CD4-positive, alpha-beta memory T cell (primary cell): ENCODE measurements around the gene MT4. TPM values are rescaled to one million over a fixed set of nuclear protein-coding genes. Genes with fewer than 3 reads are reported as not detected.

Experiments used
- CTCF ChIA-PET: fragments of 350-600 bp; sonication (Branson Sonifier 250); formaldehyde crosslinking; loops from one replicate; lab custom pipeline; 2021; ENCODE audit warnings: inconsistent platforms; ENCODE audit not compliant: partially characterized antibody; lab: Charles Lee
- POLR2A ChIA-PET: fragments of 350-600 bp; sonication (Branson Sonifier 250); formaldehyde crosslinking; loops from one replicate; lab custom pipeline; 2021; ENCODE audit not compliant: partially characterized antibody; lab: Charles Lee
- DNase-seq, 5 donors: peaks; one replicate each; pipeline versions ENCODE4 v3.0.0 to v3.0.0-alpha.2; 2020 to 2022; ENCODE audit warnings: mixed read lengths in 1 of 5
- H3K27ac ChIP-seq: one replicate; pipeline ENCODE4 v1.7.0; 2013; ENCODE audit warnings: low read depth, low read length
- H3K27me3 ChIP-seq: 2 replicates; pipeline ENCODE4 v1.7.0; 2013; ENCODE audit warnings: mild to moderate bottlenecking, low read length, moderate library complexity; ENCODE audit not compliant: insufficient read depth
- H3K36me3 ChIP-seq: 2 replicates; pipeline ENCODE4 v1.7.0; 2013; ENCODE audit warnings: mild to moderate bottlenecking, low read length, moderate library complexity; ENCODE audit not compliant: insufficient read depth
- H3K4me1 ChIP-seq: 2 replicates; pipeline ENCODE4 v1.7.0; 2013; ENCODE audit warnings: mild to moderate bottlenecking, low read length, moderate library complexity; ENCODE audit not compliant: insufficient read depth
- H3K4me3 ChIP-seq, 2 donors: one replicate each; pipeline ENCODE4 v1.7.0; 2013; ENCODE audit warnings: low read length in 2 of 2, mild to moderate bottlenecking in 1 of 2
- H3K9me3 ChIP-seq, 2 donors: one replicate each; pipeline ENCODE4 v1.7.0; 2013; ENCODE audit warnings: low read length in 2 of 2, control low read depth in 1 of 2; ENCODE audit not compliant: control insufficient read depth in 1 of 2
- H3K27ac Mint-ChIP-seq, 7 donors: one replicate each; pipeline ENCODE4 v1.8.0; 2020 to 2021; ENCODE audit warnings: mixed read lengths in 7 of 7, mild to moderate bottlenecking in 6 of 7, inconsistent platforms in 3 of 7, moderate library complexity in 3 of 7
- H3K27me3 Mint-ChIP-seq, 2 donors: one replicate each; pipeline ENCODE4 v1.8.0; 2020 to 2021; ENCODE audit warnings: mixed read lengths in 2 of 2
- H3K36me3 Mint-ChIP-seq, 2 donors: one replicate each; pipeline ENCODE4 v1.8.0; 2020 to 2021; ENCODE audit warnings: mixed read lengths in 2 of 2, inconsistent platforms in 1 of 2, mild to moderate bottlenecking in 1 of 2
- H3K4me1 Mint-ChIP-seq, 4 donors: one replicate each; pipeline ENCODE4 v1.8.0; 2020 to 2021; ENCODE audit warnings: mixed read lengths in 4 of 4, mild to moderate bottlenecking in 1 of 4
- H3K4me3 Mint-ChIP-seq, 8 donors: one replicate each; pipeline ENCODE4 v1.8.0; 2020 to 2021; ENCODE audit warnings: mixed read lengths in 8 of 8, mild to moderate bottlenecking in 7 of 8, moderate library complexity in 6 of 8, inconsistent platforms in 3 of 8
- H3K9me3 Mint-ChIP-seq, 8 donors: one replicate each; pipeline ENCODE4 v1.8.0; 2020 to 2021; ENCODE audit warnings: mixed read lengths in 8 of 8, mild to moderate bottlenecking in 5 of 8, inconsistent platforms in 3 of 8, moderate library complexity in 1 of 8
- intact Hi-C: fragments of 100-400 bp; cut with micrococcal nuclease; formaldehyde crosslinking; loops from one replicate; pipeline ENCODE4 v1.15.1; 2023
- polyA plus RNA-seq, 2 donors: library from polyadenylated mRNA; unstranded; fragments of 300-500 nt; fragmentation: Illumina TruSeq; gene quantifications; one replicate each; pipeline ENCODE4 v1.2.3, GENCODE V29; 2021
- total RNA-seq, 2 experiments: library from RNA; stranded (reverse); gene quantifications; one replicate each; pipeline ENCODE4 v1.2.3, GENCODE V29; 2021

MT4 gene
- total and polyA plus RNA-seq, 4 experiments from 2014 or later = not detected

- peaks cover 17 to 33% of the 10 kb centered on the region in 2 donors for H3K27me3 Mint-ChIP-seq
Measured at GRCh38 chr16:56588781-56589140, 23.9 kb downstream of the MT4 start.

DNA sequence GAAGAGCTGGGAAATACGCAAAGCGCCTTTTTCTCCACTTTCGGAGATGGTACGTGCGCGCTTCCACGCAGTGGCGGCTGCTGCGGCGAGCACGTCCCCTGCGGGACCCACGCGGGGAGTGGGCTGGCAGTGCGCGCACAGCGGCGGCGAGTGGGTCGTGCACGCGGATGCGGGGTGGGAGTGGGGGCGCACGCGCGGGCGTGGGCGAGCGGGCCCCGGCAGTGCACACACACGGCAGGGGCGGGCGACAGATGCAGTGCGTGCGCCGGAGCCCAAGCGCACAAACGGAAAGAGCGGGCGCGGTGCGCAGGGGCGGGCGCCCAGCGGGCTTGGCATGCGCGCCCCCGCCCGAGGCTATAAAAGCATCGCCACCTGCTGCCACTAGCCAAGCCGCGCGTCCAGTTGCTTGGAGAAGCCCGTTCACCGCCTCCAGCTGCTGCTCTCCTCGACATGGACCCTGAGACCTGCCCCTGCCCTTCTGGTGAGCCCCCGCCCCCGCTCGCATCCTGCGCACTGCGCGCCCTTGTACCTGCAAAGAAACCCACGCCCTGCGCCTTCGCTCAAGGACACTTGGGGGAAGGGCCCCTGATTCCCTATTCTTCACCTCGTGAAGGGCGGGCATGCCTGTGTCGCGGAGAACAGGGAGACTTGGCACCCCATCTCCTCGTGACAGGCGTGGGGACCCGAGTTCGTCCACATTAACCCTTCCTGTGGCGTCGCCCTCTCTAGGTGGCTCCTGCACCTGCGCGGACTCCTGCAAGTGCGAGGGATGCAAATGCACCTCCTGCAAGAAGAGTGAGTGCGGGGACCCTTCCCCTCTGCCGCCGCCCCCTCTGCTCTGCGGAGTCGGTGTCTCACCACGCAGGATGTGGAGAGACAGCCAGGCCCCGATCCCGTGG lies 24.5 kb downstream of the MT4 start, which contains the start of gene MT3:
MT3 (plus strand) TSS at position 388 of the 899 bp plus-strand sequence; CDS start at position 451, 63 bp downstream.
- Mint-ChIP-seq H3K4me1 (peaks cover 3 to 15% (median 7%) of the 10 kb centered on the region in 4 donors), H3K27ac (peak within 1 kb of the TSS in 2 of 7 donors; percentile 13 to 41), H3K27me3 (peaks cover 17 to 33% of the 10 kb centered on the region in 2 donors), H3K9me3 (peaks cover 0 to 5% (median 0%) of the 10 kb centered on the region in 8 donors), H3K4me3 (peak within 1 kb of the TSS; percentile 69 to 85 (median 80)), H3K36me3 (no peaks in the 10 kb centered on the region)
- CTCF ChIA-PET = no interaction called here
- peak within 1 kb of the TSS in 1 of 2 donors; percentile 41 for H3K4me3 ChIP-seq
- no peaks in the 10 kb centered on the region for H3K9me3 ChIP-seq
- no peaks in the 10 kb centered on the region for H3K36me3 ChIP-seq
- H3K27ac ChIP-seq = no peak within 1 kb of the TSS
- H3K27me3 ChIP-seq = peaks cover 15% of the 10 kb centered on the region
- peak in 3 of 5 donors; percentile 10 to 29 (median 24) for DNase-seq
- peaks cover 7% of the 10 kb centered on the region for H3K4me1 ChIP-seq
- POLR2A ChIA-PET = no interaction called here
- intact Hi-C loops = no loop called here

More at GRCh38 chr16:56588781-56589140, 23.9 kb downstream of the MT4 start:
- Histone ChIP-seq H3K27me3 (peaks cover 15% of the 10 kb centered on the region), H3K9me3 (no peaks in the 10 kb centered on the region), H3K27ac (no peak overlapping the region), H3K4me3 (peak overlapping the region in 1 of 2 donors; percentile 41), H3K4me1 (peaks cover 7% of the 10 kb centered on the region), H3K36me3 (no peaks in the 10 kb centered on the region)
- CTCF ChIA-PET = no interaction called here
- POLR2A ChIA-PET = no interaction called here
- Mint-ChIP-seq H3K36me3 (no peaks in the 10 kb centered on the region), H3K4me3 (peak overlapping the region; percentile 58 to 85 (median 78)), H3K27ac (peak overlapping the region in 1 of 7 donors; percentile 13), H3K4me1 (peaks cover 3 to 15% (median 7%) of the 10 kb centered on the region in 4 donors), H3K9me3 (peaks cover 0 to 5% (median 0%) of the 10 kb centered on the region in 8 donors)
- intact Hi-C loops = no loop called here
- no peak for DNase-seq

DNA sequence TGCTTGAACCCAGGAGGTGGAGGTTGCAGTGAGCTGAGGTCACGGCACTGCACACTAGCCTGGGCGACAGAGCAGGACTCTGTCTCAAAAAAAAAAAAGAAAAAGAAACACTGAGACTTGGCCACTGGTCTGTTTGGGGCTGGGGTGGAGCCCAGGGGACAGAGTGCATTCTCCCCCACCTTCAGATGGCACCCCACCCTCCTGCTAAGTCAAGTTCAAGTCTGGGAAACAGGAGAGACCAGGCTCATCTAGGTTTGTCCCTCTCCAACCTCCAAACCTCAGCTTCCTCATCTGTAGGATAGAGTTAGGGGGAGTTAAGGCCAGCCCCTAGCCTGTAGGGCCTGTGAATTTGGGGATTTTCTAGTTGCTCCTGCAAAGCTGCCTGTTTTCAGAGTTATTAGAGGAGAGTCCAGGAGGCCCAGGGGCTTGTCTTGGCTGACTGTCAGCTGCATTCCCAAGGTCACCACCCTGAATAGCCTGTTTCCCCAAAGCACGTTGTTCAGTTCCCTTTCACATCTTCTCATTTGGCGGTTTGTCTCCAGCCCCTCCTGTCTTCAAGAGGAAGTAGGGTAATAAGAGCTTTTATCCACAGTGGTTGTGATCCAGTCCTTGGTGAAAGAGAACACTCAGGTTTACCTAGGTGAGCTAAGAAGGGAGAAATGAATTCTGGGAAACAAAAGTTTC lies 26.6 kb downstream of the MT4 start:
- Mint-ChIP-seq H3K9me3 (peaks cover 0 to 5% (median 0%) of the 10 kb centered on the region in 8 donors), H3K4me3 (no peak overlapping the region), H3K27me3 (peaks cover 13 to 31% of the 10 kb centered on the region in 2 donors), H3K27ac (no peak overlapping the region), H3K36me3 (no peaks in the 10 kb centered on the region), H3K4me1 (peaks cover 3 to 15% (median 7%) of the 10 kb centered on the region in 4 donors)
- Histone ChIP-seq H3K27ac (no peak overlapping the region), H3K36me3 (no peaks in the 10 kb centered on the region), H3K27me3 (peaks cover 15% of the 10 kb centered on the region), H3K4me3 (no peak overlapping the region), H3K9me3 (no peaks in the 10 kb centered on the region), H3K4me1 (peaks cover 7% of the 10 kb centered on the region)
- intact Hi-C loops = no loop called here
- ChIA-PET POLR2A (no interaction called here), CTCF (interaction anchor here (1.5 to 3.3 kb wide), 3 partner anchors 9 to 52 kb away, joined by 4 to 15 read pairs (median 9); no protein-coding TSS in a partner anchor)
- no peak for DNase-seq

- Mint-ChIP-seq H3K4me1 (peaks cover 2 to 14% (median 6%) of the 10 kb centered on the region in 4 donors), H3K27me3 (peaks cover 12 to 28% of the 10 kb centered on the region in 2 donors), H3K27ac (no peak overlapping the region), H3K36me3 (no peaks in the 10 kb centered on the region), H3K4me3 (no peak overlapping the region), H3K9me3 (peaks cover 0 to 4% (median 0%) of the 10 kb centered on the region in 8 donors)
- H3K27ac ChIP-seq = no peak overlapping the region
- H3K4me3 ChIP-seq = no peak overlapping the region
- peaks cover 7% of the 10 kb centered on the region for H3K4me1 ChIP-seq
- H3K9me3 ChIP-seq = no peaks in the 10 kb centered on the region
- no peaks in the 10 kb centered on the region for H3K36me3 ChIP-seq
- CTCF ChIA-PET = interaction anchor here (3.3 kb wide), 1 partner anchor 17 kb away, joined by 15 read pairs; no protein-coding TSS in a partner anchor
- POLR2A ChIA-PET = no interaction called here
- intact Hi-C loops = no loop called here
- no peak for DNase-seq
- peaks cover 14% of the 10 kb centered on the region for H3K27me3 ChIP-seq
Measured at GRCh38 chr16:56593573-56594291, 28.9 kb downstream of the MT4 start.

DNA sequence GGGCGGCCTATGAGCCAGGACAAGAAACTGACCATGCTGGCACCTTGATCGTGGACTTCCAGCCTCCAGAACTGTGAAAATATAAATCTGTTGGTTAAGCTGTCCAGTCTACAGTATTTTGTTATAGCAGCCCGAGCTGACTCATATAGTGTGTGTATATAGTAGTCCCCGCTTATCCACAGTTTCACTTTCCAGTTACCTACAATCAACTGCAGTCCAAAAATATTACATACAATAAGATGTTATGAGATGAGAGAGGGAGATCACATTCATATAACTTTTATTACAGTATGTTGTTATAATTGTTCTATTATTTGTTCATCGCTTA lies 29.4 kb downstream of the MT4 start:
- Histone ChIP-seq H3K27ac (no peak overlapping the region), H3K36me3 (no peaks in the 10 kb centered on the region), H3K9me3 (no peaks in the 10 kb centered on the region), H3K27me3 (peaks cover 12% of the 10 kb centered on the region), H3K4me3 (no peak overlapping the region), H3K4me1 (peaks cover 7% of the 10 kb centered on the region)
- peaks cover 0 to 10% (median 4%) of the 10 kb centered on the region in 4 donors for H3K4me1 Mint-ChIP-seq
- no peak for DNase-seq
- CTCF ChIA-PET = interaction anchor here (3.3 kb wide), 1 partner anchor 18 kb away, joined by 15 read pairs; no protein-coding TSS in a partner anchor
- intact Hi-C loops = no loop called here
- H3K4me3 Mint-ChIP-seq = no peak overlapping the region
- H3K36me3 Mint-ChIP-seq = no peaks in the 10 kb centered on the region
- peaks cover 10 to 26% of the 10 kb centered on the region in 2 donors for H3K27me3 Mint-ChIP-seq
- no peak overlapping the region for H3K27ac Mint-ChIP-seq
- H3K9me3 Mint-ChIP-seq = peaks cover 0 to 4% (median 0%) of the 10 kb centered on the region in 8 donors
- POLR2A ChIA-PET = no interaction called here

DNA sequence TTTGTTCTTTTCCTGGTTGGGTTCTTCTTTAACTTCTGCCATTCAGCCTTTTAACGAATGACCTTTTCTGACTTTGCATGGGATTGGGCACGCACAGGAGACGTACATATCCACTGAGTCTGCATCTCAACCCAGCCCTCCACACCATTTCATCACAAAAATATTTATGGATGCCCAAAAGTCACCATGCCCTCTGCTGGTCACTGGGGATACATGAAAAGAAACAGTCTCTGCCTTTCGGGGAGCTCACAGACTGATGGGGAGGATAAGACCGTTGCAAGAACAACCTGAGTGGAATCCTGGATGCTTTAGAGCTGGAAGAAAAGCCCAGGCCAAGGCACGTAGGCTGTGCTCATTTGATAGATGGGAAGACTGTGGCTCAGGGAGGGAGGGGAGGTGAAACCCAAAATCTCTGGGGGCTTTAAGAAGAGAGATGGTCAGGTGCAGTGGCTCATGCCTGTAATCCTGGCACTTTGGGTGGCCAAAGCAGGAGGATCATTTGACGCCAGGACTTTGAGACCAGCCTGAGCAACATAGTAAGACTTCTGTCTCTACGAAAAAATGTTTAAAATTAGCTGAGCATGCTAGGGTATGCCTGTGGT lies 35.6 kb downstream of the MT4 start:
- POLR2A ChIA-PET = interaction anchor here (0.5 to 1.7 kb wide), 4 partner anchors 9 to 82 kb away, joined by 3 to 5 read pairs (median 3); partner anchors contain the start of gene MT1X
- H3K27ac Mint-ChIP-seq = peak overlapping the region in 3 of 7 donors; percentile 37 to 80 (median 66)
- Histone ChIP-seq H3K36me3 (no peaks in the 10 kb centered on the region), H3K4me3 (no peak overlapping the region), H3K4me1 (no peaks in the 10 kb centered on the region), H3K27me3 (no peaks in the 10 kb centered on the region), H3K27ac (no peak overlapping the region), H3K9me3 (no peaks in the 10 kb centered on the region)
- no peaks in the 10 kb centered on the region for H3K9me3 Mint-ChIP-seq
- intact Hi-C loops = loop anchor here (1.0 kb wide), 1 partner anchor 86 kb away; no protein-coding TSS in a partner anchor
- CTCF ChIA-PET = interaction anchor here (0.6 to 4.3 kb wide), 15 partner anchors 8 to 375 kb away, joined by 3 to 22 read pairs (median 5); no protein-coding TSS in a partner anchor
- H3K27me3 Mint-ChIP-seq = peaks cover 6 to 12% of the 10 kb centered on the region in 2 donors
- peaks cover 0 to 7% (median 6%) of the 10 kb centered on the region in 4 donors for H3K4me1 Mint-ChIP-seq
- H3K36me3 Mint-ChIP-seq = no peaks in the 10 kb centered on the region
- peak in 4 of 5 donors; percentile 38 to 43 (median 41) for DNase-seq
- no peak overlapping the region for H3K4me3 Mint-ChIP-seq
